GM18502 (cell line): ENCODE measurements around the gene NAA11.
"Not testable (repeated sequence)": the region's sequence is repeated elsewhere in the genome, so short reads cannot be mapped to it uniquely, and the experiment has no call there.

Source experiments
- ATAC-seq: cut with Tn5 transposase; IDR thresholded peaks from one replicate; pipeline ENCODE4 v1.9.1; 2021; ENCODE audit warnings: mild to moderate bottlenecking; ENCODE audit not compliant: unreplicated experiment, poor library complexity

Gene NAA11

GRCh38 chr4:79311279-79311678 lies 14.6 kb downstream of the NAA11 start:
- no peak for ATAC-seq

- ATAC-seq, result no peak
These were observed 16.9 kb downstream of the NAA11 start for GRCh38 chr4:79308971-79309370.

GRCh38 chr4:79308137-79308536 lies 17.7 kb downstream of the NAA11 start:
- ATAC-seq, result no peak

GRCh38 chr4:79306795-79307194 lies 19.1 kb downstream of the NAA11 start:
- no peak for ATAC-seq

- no peak for ATAC-seq
These were observed 25.6 kb downstream of the NAA11 start for GRCh38 chr4:79300280-79300679.

- ATAC-seq, result no peak
These were observed 27.4 kb downstream of the NAA11 start for GRCh38 chr4:79298484-79298883.

GRCh38 chr4:79298027-79298426 lies 27.8 kb downstream of the NAA11 start:
- no peak for ATAC-seq

GRCh38 chr4:79297479-79297878 lies 28.4 kb downstream of the NAA11 start:
- no peak for ATAC-seq

GRCh38 chr4:79296768-79297428 lies 29.0 kb downstream of the NAA11 start:
- no peak for ATAC-seq

- ATAC-seq, result no peak
These were observed 30.8 kb downstream of the NAA11 start for GRCh38 chr4:79295086-79295485.

- ATAC-seq, result no peak
These were observed 31.8 kb downstream of the NAA11 start for GRCh38 chr4:79294064-79294463.

GRCh38 chr4:79292008-79292407 lies 33.9 kb downstream of the NAA11 start:
- no peak for ATAC-seq

- no peak for ATAC-seq
These were observed 35.5 kb downstream of the NAA11 start for GRCh38 chr4:79290376-79290775.

GRCh38 chr4:79288185-79288584 lies 37.7 kb downstream of the NAA11 start:
- no peak for ATAC-seq

GRCh38 chr4:79287718-79288117 lies 38.1 kb downstream of the NAA11 start:
- no peak for ATAC-seq

- ATAC-seq, result no peak
These were observed 38.8 kb downstream of the NAA11 start for GRCh38 chr4:79287076-79287475.

GRCh38 chr4:79281566-79282359 lies 44.1 kb downstream of the NAA11 start:
- ATAC-seq, result peak; percentile 52

GRCh38 chr4:79277467-79277866 lies 48.4 kb downstream of the NAA11 start:
- not testable (repeated sequence) for ATAC-seq

- no peak for ATAC-seq
These were observed 51.9 kb downstream of the NAA11 start for GRCh38 chr4:79273915-79274314.

- ATAC-seq, result no peak
These were observed 53.1 kb downstream of the NAA11 start for GRCh38 chr4:79272761-79273160.

- ATAC-seq, result no peak
These were observed 53.7 kb downstream of the NAA11 start for GRCh38 chr4:79272126-79272525.

GRCh38 chr4:79267671-79268070 lies 58.2 kb downstream of the NAA11 start:
- no peak for ATAC-seq
